ENCODE measurements around the gene DNM3.

Gene DNM3

DNA sequence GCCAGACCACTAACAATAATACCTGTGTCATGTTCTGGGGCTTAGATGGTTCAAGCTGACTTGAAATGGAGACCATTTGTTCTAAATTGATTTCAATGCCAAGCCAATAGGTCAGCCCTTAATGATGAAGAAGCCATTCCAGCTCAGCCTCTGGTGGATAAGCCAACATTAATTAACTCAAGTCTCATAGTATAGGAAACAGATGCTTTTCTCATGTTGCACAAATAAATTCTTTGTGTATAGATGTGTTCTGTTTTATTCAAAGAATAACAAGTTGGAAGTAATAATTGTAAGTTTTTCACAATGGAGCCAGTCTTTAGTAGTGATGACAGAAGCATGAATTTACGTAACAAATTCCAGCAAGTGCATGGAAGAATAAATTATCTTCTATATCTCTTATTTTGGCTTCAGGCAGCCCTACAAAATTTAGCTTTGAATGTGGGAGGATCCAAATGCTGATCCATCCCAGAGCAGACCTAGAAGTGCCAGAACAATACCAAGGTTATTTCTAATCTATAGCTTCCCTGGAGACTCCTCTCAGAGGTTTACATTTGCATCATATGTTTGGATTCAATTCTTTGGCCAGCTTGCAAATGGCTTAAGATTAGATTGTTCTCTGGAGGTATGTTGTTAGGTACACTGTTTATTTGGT lies 536.9 kb downstream of the DNM3 start:
- Histone ChIP-seq H3F3A (ENCODE audit: control insufficient read depth, insufficient read depth) (no peaks in the 10 kb centered on the region), H3K36me3 (ENCODE audit: control insufficient read depth, low read length) (no peaks in the 10 kb centered on the region; the same call in 1 of the 2 replicates), H3K27me3 (ENCODE audit: control insufficient read depth, low read length) (no peaks in the 10 kb centered on the region), H4K20me1 (ENCODE audit: control insufficient read depth, insufficient read depth, low read depth, low read length) (no peaks in the 10 kb centered on the region), H3K4me1 (ENCODE audit: control insufficient read depth, low read length) (peaks cover 39% of the 10 kb centered on the region), H3K9me2 (replicated peaks; ENCODE audit: control insufficient read depth, low read length) (no peaks in the 10 kb centered on the region), H3K4me2 (ENCODE audit: low read length) (no peak overlapping the region), H3K79me2 (ENCODE audit: control insufficient read depth, low read length) (no peaks in the 10 kb centered on the region), H3K4me3 (ENCODE audit: low read length) (no peak overlapping the region), H3K27ac (ENCODE audit: low read depth, low read length) (no peak overlapping the region), H3K9me3 (ENCODE audit: control insufficient read depth, insufficient read depth, low read length) (no peaks in the 10 kb centered on the region)
- TF ChIP-seq, protein P1, sequence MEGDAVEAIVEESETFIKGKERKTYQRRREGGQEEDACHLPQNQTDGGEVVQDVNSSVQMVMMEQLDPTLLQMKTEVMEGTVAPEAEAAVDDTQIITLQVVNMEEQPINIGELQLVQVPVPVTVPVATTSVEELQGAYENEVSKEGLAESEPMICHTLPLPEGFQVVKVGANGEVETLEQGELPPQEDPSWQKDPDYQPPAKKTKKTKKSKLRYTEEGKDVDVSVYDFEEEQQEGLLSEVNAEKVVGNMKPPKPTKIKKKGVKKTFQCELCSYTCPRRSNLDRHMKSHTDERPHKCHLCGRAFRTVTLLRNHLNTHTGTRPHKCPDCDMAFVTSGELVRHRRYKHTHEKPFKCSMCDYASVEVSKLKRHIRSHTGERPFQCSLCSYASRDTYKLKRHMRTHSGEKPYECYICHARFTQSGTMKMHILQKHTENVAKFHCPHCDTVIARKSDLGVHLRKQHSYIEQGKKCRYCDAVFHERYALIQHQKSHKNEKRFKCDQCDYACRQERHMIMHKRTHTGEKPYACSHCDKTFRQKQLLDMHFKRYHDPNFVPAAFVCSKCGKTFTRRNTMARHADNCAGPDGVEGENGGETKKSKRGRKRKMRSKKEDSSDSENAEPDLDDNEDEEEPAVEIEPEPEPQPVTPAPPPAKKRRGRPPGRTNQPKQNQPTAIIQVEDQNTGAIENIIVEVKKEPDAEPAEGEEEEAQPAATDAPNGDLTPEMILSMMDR (IDR thresholded peaks at IDR 0.05; ENCODE audit: low read depth, low read length, poor library complexity, severe bottlenecking), result no peak
- no peak for TF ChIP-seq EZH2phosphoT487 (IDR thresholded peaks at IDR 0.05; ENCODE audit: borderline replicate concordance, low read length)

- H3K4me1 ChIP-seq (ENCODE audit: control insufficient read depth, low read length), result peaks cover 39% of the 10 kb centered on the region
- peak overlapping the region; percentile 75 for H3K27ac ChIP-seq (ENCODE audit: low read depth, low read length)
- TF ChIP-seq, protein P1 (IDR thresholded peaks at IDR 0.05; ENCODE audit: low read depth, low read length, poor library complexity, severe bottlenecking), result no peak
- TF ChIP-seq EZH2phosphoT487 (IDR thresholded peaks at IDR 0.05; ENCODE audit: borderline replicate concordance, low read length), result no peak
Measured at GRCh38 chr1:172380441-172381244, 539.3 kb downstream of the DNM3 start.

GRCh38 chr1:172381946-172382345 lies 540.6 kb downstream of the DNM3 start:
- no peak overlapping the region for H3K4me3 ChIP-seq (ENCODE audit: low read length)

More at GRCh38 chr1:172380441-172381244, 539.3 kb downstream of the DNM3 start:
- Histone ChIP-seq H3K36me3 (ENCODE audit: control insufficient read depth, low read length) (no peaks in the 10 kb centered on the region; the same call in 1 of the 2 replicates), H4K20me1 (ENCODE audit: control insufficient read depth, insufficient read depth, low read depth, low read length) (no peaks in the 10 kb centered on the region), H3K4me3 (ENCODE audit: low read length) (peak overlapping the region; percentile 71), H3K27me3 (ENCODE audit: control insufficient read depth, low read length) (no peaks in the 10 kb centered on the region), H3F3A (ENCODE audit: control insufficient read depth, insufficient read depth) (no peaks in the 10 kb centered on the region), H3K9me3 (ENCODE audit: control insufficient read depth, insufficient read depth, low read length) (no peaks in the 10 kb centered on the region), H3K79me2 (ENCODE audit: control insufficient read depth, low read length) (no peaks in the 10 kb centered on the region), H3K4me2 (ENCODE audit: low read length) (peak overlapping the region; percentile 88), H3K9me2 (replicated peaks; ENCODE audit: control insufficient read depth, low read length) (no peaks in the 10 kb centered on the region)

More at GRCh38 chr1:172381946-172382345, 540.6 kb downstream of the DNM3 start:
- H4K20me1 ChIP-seq (ENCODE audit: control insufficient read depth, insufficient read depth, low read depth, low read length), result no peaks in the 10 kb centered on the region
- TF ChIP-seq EZH2phosphoT487 (IDR thresholded peaks at IDR 0.05; ENCODE audit: borderline replicate concordance, low read length), result no peak
- TF ChIP-seq, protein P1 (IDR thresholded peaks at IDR 0.05; ENCODE audit: low read depth, low read length, poor library complexity, severe bottlenecking), result no peak
- no peaks in the 10 kb centered on the region for H3K27me3 ChIP-seq (ENCODE audit: control insufficient read depth, low read length)
- H3K9me3 ChIP-seq (ENCODE audit: control insufficient read depth, insufficient read depth, low read length), result no peaks in the 10 kb centered on the region
- H3K4me2 ChIP-seq (ENCODE audit: low read length), result no peak overlapping the region
- peaks cover 29% of the 10 kb centered on the region for H3K4me1 ChIP-seq (ENCODE audit: control insufficient read depth, low read length)
- no peak overlapping the region for H3K27ac ChIP-seq (ENCODE audit: low read depth, low read length)
- H3K36me3 ChIP-seq (ENCODE audit: control insufficient read depth, low read length), result no peaks in the 10 kb centered on the region; the same call in 1 of the 2 replicates
- H3K79me2 ChIP-seq (ENCODE audit: control insufficient read depth, low read length), result no peaks in the 10 kb centered on the region
- H3K9me2 ChIP-seq (replicated peaks; ENCODE audit: control insufficient read depth, low read length), result no peaks in the 10 kb centered on the region
- no peaks in the 10 kb centered on the region for H3F3A ChIP-seq (ENCODE audit: control insufficient read depth, insufficient read depth)

Data from DOHH2 (cell line).